ENCODE measurements around the gene NCOR2. TPM values are rescaled to one million over a fixed set of nuclear protein-coding genes. Genes with fewer than 3 reads are reported as not detected.

The NCOR2 gene
- total and polyA plus RNA-seq, 12 donors, result 16.9 to 243 (median 173) TPM

DNA sequence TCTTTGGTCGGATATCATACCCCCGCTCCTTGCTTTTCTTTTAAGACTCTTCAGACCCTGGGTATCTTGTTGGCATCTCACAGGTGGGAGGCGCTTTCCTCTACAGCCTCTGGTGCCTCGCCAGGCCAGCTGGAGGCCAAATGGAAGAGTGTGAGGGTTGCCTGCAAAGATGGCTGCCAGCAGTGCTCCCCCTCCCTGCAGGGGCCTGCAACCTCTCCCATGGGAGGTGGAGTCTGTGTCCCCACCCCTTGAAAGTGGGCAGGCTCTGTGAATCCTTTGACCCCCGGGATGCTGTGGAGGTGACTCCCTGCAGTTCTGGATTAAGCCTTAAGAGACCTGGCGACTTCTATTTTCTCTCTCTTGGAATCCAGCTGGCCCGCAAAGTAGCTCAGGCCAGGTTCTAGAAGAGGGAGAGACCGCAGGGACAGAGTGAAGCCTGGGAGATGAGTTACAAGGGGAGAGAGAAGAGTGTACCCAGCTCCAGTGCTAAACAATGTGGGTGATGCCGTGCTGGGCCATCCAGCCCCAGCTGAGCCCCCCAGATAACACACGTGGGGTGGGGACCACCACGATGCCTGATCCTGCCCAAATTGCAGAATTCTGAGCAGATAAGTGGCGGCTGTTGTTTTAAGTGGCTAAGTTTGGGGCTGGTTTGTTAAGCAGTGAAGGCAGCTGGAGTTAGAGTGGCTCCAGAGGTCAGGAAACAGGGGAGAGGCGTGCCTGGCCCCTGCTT, 37.9 kb upstream of the NCOR2 start:
- no peaks in the 10 kb centered on the region for H3K9me3 ChIP-seq (replicated peaks in 1 of 3)
- 82 to 96% (median 85%) methylated on average over 8 to 13 of the region's 13 CpGs for WGBS, 4 donors
- H3K27me3 ChIP-seq, result no peaks in the 10 kb centered on the region
- intact Hi-C loops (cut with DNase I), result no loop called here
- peaks cover 14 to 27% of the 10 kb centered on the region in 2 donors for H3K4me1 ChIP-seq (replicated peaks in 1 of 2)
- peak overlapping the region in 1 of 5 donors; percentile 13 for H3K27ac ChIP-seq
- TF ChIP-seq, protein P1, sequence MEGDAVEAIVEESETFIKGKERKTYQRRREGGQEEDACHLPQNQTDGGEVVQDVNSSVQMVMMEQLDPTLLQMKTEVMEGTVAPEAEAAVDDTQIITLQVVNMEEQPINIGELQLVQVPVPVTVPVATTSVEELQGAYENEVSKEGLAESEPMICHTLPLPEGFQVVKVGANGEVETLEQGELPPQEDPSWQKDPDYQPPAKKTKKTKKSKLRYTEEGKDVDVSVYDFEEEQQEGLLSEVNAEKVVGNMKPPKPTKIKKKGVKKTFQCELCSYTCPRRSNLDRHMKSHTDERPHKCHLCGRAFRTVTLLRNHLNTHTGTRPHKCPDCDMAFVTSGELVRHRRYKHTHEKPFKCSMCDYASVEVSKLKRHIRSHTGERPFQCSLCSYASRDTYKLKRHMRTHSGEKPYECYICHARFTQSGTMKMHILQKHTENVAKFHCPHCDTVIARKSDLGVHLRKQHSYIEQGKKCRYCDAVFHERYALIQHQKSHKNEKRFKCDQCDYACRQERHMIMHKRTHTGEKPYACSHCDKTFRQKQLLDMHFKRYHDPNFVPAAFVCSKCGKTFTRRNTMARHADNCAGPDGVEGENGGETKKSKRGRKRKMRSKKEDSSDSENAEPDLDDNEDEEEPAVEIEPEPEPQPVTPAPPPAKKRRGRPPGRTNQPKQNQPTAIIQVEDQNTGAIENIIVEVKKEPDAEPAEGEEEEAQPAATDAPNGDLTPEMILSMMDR (IDR thresholded peaks at IDR 0.05), result no peak
- no peak for TF ChIP-seq POLR2A (IDR thresholded peaks at IDR 0.05)
- no peaks in the 10 kb centered on the region for H3K36me3 ChIP-seq (replicated peaks in 1 of 2)
- H3K4me3 ChIP-seq, result no peak overlapping the region
- DNase-seq, result no peak

DNA sequence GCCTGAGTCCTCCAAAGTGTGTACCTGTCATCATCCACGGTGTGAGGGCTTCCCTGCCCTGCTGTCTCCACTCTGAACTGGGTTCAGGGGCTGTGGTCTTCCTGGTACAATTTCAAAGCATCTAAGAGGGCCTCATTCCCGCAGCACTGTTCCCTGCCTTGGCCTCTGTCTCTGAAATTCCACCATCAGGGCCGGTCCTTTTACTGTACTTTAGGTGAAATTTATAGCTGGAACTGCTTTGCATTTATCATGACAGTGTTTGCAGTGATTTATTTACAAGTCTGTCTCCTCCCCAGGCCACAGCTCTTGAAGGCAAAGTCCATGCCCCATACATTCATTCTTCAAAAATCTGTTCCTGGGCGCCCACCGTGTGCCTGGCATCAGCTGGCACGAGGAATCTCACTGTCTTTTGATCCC, 36.9 kb upstream of the NCOR2 start:
- no peak for TF ChIP-seq POLR2A (IDR thresholded peaks at IDR 0.05)
- TF ChIP-seq, protein P1 (IDR thresholded peaks at IDR 0.05), result no peak
- no peaks in the 10 kb centered on the region for H3K9me3 ChIP-seq (replicated peaks in 1 of 3)
- 83 to 96% (median 88%) methylated on average over 5 to 6 of the region's 6 CpGs for WGBS, 4 donors
- H3K27me3 ChIP-seq, result no peaks in the 10 kb centered on the region
- H3K4me3 ChIP-seq, result no peak overlapping the region
- intact Hi-C loops (cut with DNase I), result no loop called here
- peaks cover 12 to 23% of the 10 kb centered on the region in 2 donors for H3K4me1 ChIP-seq (replicated peaks in 1 of 2)
- H3K36me3 ChIP-seq (replicated peaks in 1 of 2), result no peaks in the 10 kb centered on the region
- H3K27ac ChIP-seq, result peak overlapping the region in 1 of 5 donors; percentile 13
- no peak for DNase-seq

DNA sequence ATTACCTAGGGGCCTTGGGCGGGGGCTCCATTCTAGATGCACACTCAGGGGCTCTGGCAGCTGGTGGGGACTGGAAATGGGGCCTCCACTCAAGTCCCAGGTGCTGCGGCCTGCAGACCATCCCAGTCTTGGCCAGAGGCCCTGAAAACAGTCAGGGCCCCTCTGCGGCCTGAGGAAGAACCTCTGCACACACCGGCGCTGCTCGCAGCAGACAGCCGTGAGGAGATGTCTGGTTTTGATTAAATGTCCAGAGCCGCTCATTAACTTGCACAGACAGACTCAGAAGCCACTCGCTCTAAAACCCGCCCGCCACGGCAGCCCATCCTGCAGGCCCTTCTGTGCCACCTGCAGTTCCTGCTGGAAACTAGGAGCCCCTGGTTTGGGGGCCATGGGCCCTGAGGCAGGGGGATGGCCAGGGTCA, 36.4 kb upstream of the NCOR2 start:
- H3K27ac ChIP-seq, result peak overlapping the region in 1 of 5 donors; percentile 48
- intact Hi-C loops (cut with DNase I), result no loop called here
- H3K4me3 ChIP-seq, result no peak overlapping the region
- no peaks in the 10 kb centered on the region for H3K27me3 ChIP-seq
- TF ChIP-seq, protein P1 (IDR thresholded peaks at IDR 0.05), result no peak
- no peak for TF ChIP-seq POLR2A (IDR thresholded peaks at IDR 0.05)
- H3K9me3 ChIP-seq (replicated peaks in 1 of 3), result no peaks in the 10 kb centered on the region
- WGBS, 4 donors, result 86 to 92% (median 89%) methylated on average over 6 to 12 of the region's 12 CpGs
- peaks cover 7 to 19% of the 10 kb centered on the region in 2 donors for H3K4me1 ChIP-seq (replicated peaks in 1 of 2)
- DNase-seq, result peak in 1 of 7 donors; percentile 74
- no peaks in the 10 kb centered on the region for H3K36me3 ChIP-seq (replicated peaks in 1 of 2)

DNA sequence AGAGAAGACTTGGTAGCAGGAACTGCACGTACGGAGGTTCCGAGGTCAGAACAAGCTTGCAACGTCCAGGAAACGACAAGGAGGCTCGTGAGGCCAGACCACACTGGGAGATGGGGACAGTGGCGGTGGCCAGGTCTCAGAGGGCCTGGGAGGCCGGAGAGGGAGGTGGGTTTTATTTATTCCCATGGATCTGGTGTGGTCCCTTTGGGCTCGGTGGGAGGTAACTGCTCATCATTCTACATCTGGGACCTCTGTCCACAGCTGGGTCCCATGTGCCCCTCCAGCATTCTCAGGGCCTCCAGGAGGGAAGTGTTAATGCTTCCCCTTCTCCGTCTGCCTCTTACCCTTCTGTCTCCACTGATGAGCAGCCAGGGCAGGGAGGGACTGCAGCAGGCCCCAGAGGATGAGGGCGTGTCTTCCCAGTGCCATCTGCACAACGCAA, 35.7 kb upstream of the NCOR2 start:
- DNase-seq, result peak in 1 of 7 donors; percentile 62
- Histone ChIP-seq H3K9me3 (replicated peaks in 1 of 3) (no peaks in the 10 kb centered on the region), H3K4me1 (replicated peaks in 1 of 2) (peaks cover 0 to 11% of the 10 kb centered on the region in 2 donors), H3K27ac (peak overlapping the region in 1 of 5 donors; percentile 48), H3K36me3 (replicated peaks in 1 of 2) (no peaks in the 10 kb centered on the region), H3K4me3 (no peak overlapping the region), H3K27me3 (no peaks in the 10 kb centered on the region)
- no peak for TF ChIP-seq POLR2A (IDR thresholded peaks at IDR 0.05)
- TF ChIP-seq, protein P1 (IDR thresholded peaks at IDR 0.05), result no peak
- 54 to 79% (median 63%) methylated on average over 12 of the region's 12 CpGs for WGBS, 4 donors
- intact Hi-C loops (cut with DNase I), result no loop called here
